Activated CD4-positive, alpha-beta T cell treated with anti-CD3 and anti-CD28 coated beads, Interleukin-2, amount 10 ng/mL, durations not matched to agents 7 days and 5 days (primary cell): ENCODE results near the gene USHBP1. TPM values are rescaled to one million over a fixed set of nuclear protein-coding genes. Genes with fewer than 3 reads are reported as not detected.

Source experiments
- CTCF ChIA-PET: fragments of 350-600 bp; sonication (Branson Sonifier 250); formaldehyde crosslinking; loops from one replicate; lab custom pipeline; 2021; ENCODE audit warnings: antibody characterized with exemption; lab: Charles Lee
- POLR2A ChIA-PET: fragments of 350-600 bp; sonication (Branson Sonifier 250); formaldehyde crosslinking; loops from one replicate; lab custom pipeline; 2021; ENCODE audit warnings: antibody characterized with exemption; lab: Charles Lee
- DNase-seq: peaks from one replicate; pipeline ENCODE4 v3.0.0-alpha.2; 2020
- H3K27ac Mint-ChIP-seq: one replicate; pipeline ENCODE4 v1.8.0; 2021; ENCODE audit warnings: mild to moderate bottlenecking, moderate library complexity, mixed read lengths
- H3K27me3 Mint-ChIP-seq: one replicate; pipeline ENCODE4 v1.8.0; 2021; ENCODE audit warnings: mixed read lengths
- H3K36me3 Mint-ChIP-seq: one replicate; pipeline ENCODE4 v1.8.0; 2021; ENCODE audit warnings: low read depth, mixed read lengths
- H3K4me1 Mint-ChIP-seq: one replicate; pipeline ENCODE4 v1.8.0; 2021; ENCODE audit warnings: mixed read lengths
- H3K4me3 Mint-ChIP-seq: one replicate; pipeline ENCODE4 v1.8.0; 2021; ENCODE audit warnings: mild to moderate bottlenecking, moderate library complexity, mixed read lengths
- H3K9me3 Mint-ChIP-seq: one replicate; pipeline ENCODE4 v1.8.0; 2021; ENCODE audit warnings: mixed read lengths
- total RNA-seq, 2 experiments: library from RNA; stranded (reverse); gene quantifications; one replicate each; pipeline ENCODE4 v1.2.3, GENCODE V29; 2021

The USHBP1 gene
- total RNA-seq, 2 experiments from 2014 or later: 0.27 TPM; not detected in 1

DNA sequence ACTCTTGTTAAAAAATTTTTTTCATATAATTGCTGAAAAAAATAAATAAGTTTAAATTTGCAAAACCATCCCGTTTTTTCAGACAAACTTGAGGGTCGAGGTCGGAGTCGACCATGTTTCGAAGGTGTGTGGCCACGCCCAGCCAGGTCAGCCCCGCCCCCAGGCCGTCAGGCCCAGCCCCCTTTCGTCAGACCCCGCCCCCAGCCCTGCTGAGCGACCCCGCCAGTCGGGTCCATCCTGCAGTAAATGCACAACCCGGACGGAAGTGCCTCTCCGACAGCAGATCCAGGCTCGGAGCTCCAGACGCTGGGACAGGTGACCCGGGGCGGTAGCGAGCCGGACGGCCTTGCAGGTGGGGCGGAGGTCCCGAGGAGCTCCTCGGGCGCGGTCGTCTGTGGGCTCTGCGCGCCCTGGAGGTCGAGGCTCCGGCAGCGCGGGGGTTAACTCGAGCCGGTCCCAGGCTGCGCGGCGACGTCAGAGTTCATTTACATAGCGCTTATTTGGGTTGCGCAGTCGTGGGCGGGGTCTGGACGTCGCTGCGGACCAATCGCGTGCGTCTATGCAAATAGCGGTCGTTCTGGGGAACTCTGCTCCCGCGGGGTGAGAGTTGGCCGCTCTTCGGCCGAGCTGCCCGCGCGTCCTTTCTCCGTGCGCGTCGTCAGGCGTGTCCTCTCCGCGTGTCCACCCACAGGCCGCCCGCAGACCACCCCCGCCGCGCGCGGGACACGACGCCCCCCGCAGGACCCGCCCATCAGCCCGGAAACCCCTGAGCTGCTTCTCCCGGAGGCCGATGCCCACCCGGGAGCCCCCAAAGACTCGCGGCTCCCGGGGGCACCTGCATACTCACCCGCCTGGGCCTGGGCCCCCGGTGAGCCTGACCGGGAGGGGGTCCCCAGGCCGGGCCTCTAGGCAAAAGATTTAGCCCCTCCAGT, 38.3 kb downstream of the USHBP1 start, which contains the start of gene OCEL1:
TSS of gene OCEL1 (plus strand) at position 225 of the 932 bp plus-strand sequence. CDS start at position 247, 22 bp downstream.
- POLR2A ChIA-PET: interaction anchor here (0.6 to 1.4 kb wide), 3 partner anchors 9 to 254 kb away, joined by 3 to 5 read pairs (median 3); no protein-coding TSS in a partner anchor
- peak; percentile 98 for DNase-seq
- H3K27me3 Mint-ChIP-seq: no peaks in the 10 kb centered on the region
- no peaks in the 10 kb centered on the region for H3K9me3 Mint-ChIP-seq
- H3K4me1 Mint-ChIP-seq: peaks cover 8% of the 10 kb centered on the region
- CTCF ChIA-PET: interaction anchor here (0.7 to 2.6 kb wide), 6 partner anchors 9 to 240 kb away, joined by 3 to 13 read pairs (median 4); partner anchors contain the start of gene USE1
- peak within 1 kb of the TSS; percentile 96 for H3K27ac Mint-ChIP-seq
- H3K4me3 Mint-ChIP-seq: peak within 1 kb of the TSS; percentile 80
- H3K36me3 Mint-ChIP-seq: peaks cover 2% of the 10 kb centered on the region

GRCh38 chr19:17225053-17225452, 39.5 kb downstream of the USHBP1 start:
- Mint-ChIP-seq H3K4me3 (peak overlapping the region; percentile 60), H3K36me3 (peaks cover 2% of the 10 kb centered on the region), H3K27ac (peak overlapping the region; percentile 54), H3K27me3 (no peaks in the 10 kb centered on the region), H3K9me3 (no peaks in the 10 kb centered on the region), H3K4me1 (peaks cover 8% of the 10 kb centered on the region)
- CTCF ChIA-PET: interaction anchor here (0.7 to 1.7 kb wide), 2 partner anchors 9 to 1622 kb away, joined by 3 to 5 read pairs; partner anchors contain the start of gene USE1
- no peak for DNase-seq
- POLR2A ChIA-PET: no interaction called here

DNA sequence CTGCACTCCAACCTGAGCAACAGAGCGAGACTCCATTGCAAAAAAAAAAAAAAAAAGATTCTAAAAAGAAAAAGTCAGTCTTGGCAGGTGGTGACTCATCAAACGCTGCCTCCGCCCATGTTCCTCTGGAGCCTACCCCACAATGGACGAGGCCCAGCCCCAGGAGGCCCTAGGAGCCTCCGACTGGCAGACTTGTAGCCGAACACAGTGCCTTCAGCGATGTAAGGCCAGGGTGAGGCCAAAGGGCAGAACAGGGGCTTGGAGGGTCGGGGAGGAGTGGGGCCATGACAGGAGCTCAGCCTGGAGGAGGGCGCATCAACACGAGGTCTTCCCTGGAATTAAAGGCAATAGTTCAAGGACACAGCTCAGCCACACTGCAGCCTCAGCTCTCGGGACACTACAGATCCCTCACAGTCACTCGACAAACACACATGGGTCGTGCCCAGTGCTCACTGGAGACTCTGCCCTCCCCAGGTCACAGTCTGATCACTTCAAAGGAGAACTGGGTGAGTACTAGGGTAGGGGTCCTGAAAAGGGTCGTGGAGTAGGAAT, 44.3 kb downstream of the USHBP1 start:
- H3K4me1 Mint-ChIP-seq: peaks cover 11% of the 10 kb centered on the region
- CTCF ChIA-PET: interaction anchor here (0.6 kb wide), 2 partner anchors 235 to 794 kb away, joined by 3 to 6 read pairs; no protein-coding TSS in a partner anchor
- peaks cover 20% of the 10 kb centered on the region for H3K36me3 Mint-ChIP-seq
- DNase-seq: no peak
- H3K27me3 Mint-ChIP-seq: no peaks in the 10 kb centered on the region
- POLR2A ChIA-PET: no interaction called here
- H3K27ac Mint-ChIP-seq: no peak overlapping the region
- H3K4me3 Mint-ChIP-seq: no peak overlapping the region
- no peaks in the 10 kb centered on the region for H3K9me3 Mint-ChIP-seq

DNA sequence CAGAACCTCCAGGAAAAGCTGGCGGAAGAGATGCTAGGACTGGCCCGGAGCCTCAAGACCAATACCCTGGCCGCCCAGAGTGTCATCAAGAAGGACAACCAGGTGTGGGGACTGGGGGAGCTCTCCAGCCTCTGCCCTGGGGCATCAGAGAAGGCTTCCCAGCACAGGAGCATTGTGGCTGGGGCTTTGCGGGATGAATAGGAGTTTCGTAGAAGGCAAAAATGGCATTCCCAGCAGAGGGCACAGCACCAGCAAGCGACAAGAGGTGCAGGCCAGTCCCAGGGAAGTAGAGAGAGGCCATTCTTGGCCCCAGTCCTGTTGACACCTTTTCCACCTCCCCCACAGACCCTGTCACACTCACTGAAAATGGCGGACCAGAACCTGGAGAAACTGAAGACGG, 45.3 kb downstream of the USHBP1 start:
- POLR2A ChIA-PET: no interaction called here
- Mint-ChIP-seq H3K36me3 (peaks cover 22% of the 10 kb centered on the region), H3K27ac (no peak overlapping the region), H3K27me3 (no peaks in the 10 kb centered on the region), H3K4me1 (peaks cover 20% of the 10 kb centered on the region), H3K4me3 (no peak overlapping the region), H3K9me3 (no peaks in the 10 kb centered on the region)
- CTCF ChIA-PET: interaction anchor here (0.5 to 0.6 kb wide), 3 partner anchors 42 to 355 kb away, joined by 3 read pairs; no protein-coding TSS in a partner anchor
- DNase-seq: no peak

GRCh38 chr19:17216058-17216670, 48.4 kb downstream of the USHBP1 start:
- Mint-ChIP-seq H3K27me3 (no peaks in the 10 kb centered on the region), H3K9me3 (no peaks in the 10 kb centered on the region), H3K27ac (peak overlapping the region; percentile 98), H3K4me3 (peak overlapping the region; percentile 76), H3K36me3 (peaks cover 34% of the 10 kb centered on the region), H3K4me1 (peaks cover 21% of the 10 kb centered on the region)
- POLR2A ChIA-PET: interaction anchor here (1.1 to 1.3 kb wide), 2 partner anchors 10 to 139 kb away, joined by 3 to 5 read pairs; partner anchors contain the start of gene OCEL1
- DNase-seq: no peak
- CTCF ChIA-PET: interaction anchor here (0.7 to 1.7 kb wide), 4 partner anchors 10 to 1145 kb away, joined by 4 to 5 read pairs (median 5); partner anchors contain the start of gene OCEL1

GRCh38 chr19:17215127-17215971, 49.2 kb downstream of the USHBP1 start, which contains the start of gene USE1:
TSS of gene USE1 (plus strand) at chr19:17215357. CDS start at chr19:17215406, 49 bp downstream.
- Mint-ChIP-seq H3K9me3 (no peaks in the 10 kb centered on the region), H3K27me3 (no peaks in the 10 kb centered on the region), H3K36me3 (peaks cover 36% of the 10 kb centered on the region), H3K27ac (peak within 1 kb of the TSS; percentile 98), H3K4me3 (peak within 1 kb of the TSS; percentile 76), H3K4me1 (peaks cover 21% of the 10 kb centered on the region)
- peak; percentile 93 for DNase-seq
- ChIA-PET CTCF (interaction anchor here (0.6 to 1.7 kb wide), 10 partner anchors 10 to 1145 kb away, joined by 3 to 5 read pairs (median 4); partner anchors contain the start of genes DDA1 and OCEL1), POLR2A (interaction anchor here (1.1 to 1.4 kb wide), 3 partner anchors 11 to 138 kb away, joined by 3 to 5 read pairs (median 3); partner anchors contain the start of genes BABAM1 and OCEL1)

DNA sequence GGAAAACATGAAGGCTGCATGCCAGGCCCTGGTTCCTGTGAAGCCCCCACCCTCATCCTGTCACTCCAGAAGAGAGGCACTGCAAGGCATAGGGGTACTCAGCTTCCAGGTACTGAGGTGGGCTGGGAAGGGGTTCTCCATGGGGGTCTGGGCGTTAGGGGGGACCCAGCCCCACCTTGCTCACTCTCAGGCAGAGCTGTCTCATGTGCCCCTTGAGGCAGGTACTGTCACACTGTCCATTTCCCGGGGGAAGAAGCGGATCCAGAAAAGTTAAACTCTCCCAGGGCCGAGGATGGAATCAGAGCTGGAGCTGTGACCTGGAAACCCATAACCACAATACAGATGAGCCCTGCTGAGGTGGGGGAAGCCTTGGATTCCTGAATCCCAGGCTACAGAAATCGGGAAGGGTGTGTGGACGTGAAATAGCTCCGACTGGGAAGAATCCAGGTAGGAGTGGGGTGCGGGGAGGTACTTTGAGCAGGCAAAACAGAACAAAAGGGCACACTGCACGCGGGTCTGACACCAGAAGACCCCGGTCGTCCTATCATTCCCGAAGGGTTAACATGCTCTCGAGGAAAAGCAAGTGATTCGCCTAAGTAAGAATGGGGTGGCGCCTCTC, 49.9 kb downstream of the USHBP1 start:
- Mint-ChIP-seq H3K9me3 (no peaks in the 10 kb centered on the region), H3K27me3 (no peaks in the 10 kb centered on the region), H3K36me3 (peaks cover 38% of the 10 kb centered on the region), H3K4me3 (peak overlapping the region; percentile 76), H3K4me1 (peaks cover 25% of the 10 kb centered on the region), H3K27ac (peak overlapping the region; percentile 98)
- ChIA-PET POLR2A (interaction anchor here (1.1 to 1.4 kb wide), 2 partner anchors 52 to 138 kb away, joined by 3 to 5 read pairs; partner anchors contain the start of gene BABAM1), CTCF (interaction anchor here (0.5 to 1.7 kb wide), 9 partner anchors 9 to 121 kb away, joined by 3 to 5 read pairs (median 3); partner anchors contain the start of gene DDA1)
- no peak for DNase-seq

DNA sequence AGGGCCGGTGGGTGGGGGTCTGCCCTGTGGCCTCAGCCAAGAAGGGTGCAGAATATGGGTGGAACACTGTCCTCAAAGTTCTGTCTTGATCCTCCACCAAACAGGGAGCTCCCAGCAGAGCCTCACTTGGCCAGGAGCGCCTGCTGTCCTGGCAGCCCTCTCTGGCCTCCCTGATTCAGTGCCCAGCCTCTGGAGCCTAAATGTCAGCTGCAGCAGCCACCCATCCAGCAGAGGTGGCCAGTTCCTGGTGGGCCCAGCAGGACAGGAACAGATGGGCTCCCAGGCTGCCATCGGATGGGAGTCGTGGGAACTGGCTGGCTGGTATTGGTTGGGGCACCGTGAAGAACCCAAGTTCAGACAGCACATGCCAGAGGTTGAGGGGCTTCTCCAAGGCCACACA, 51.2 kb downstream of the USHBP1 start:
- no peak for DNase-seq
- no peak overlapping the region for H3K4me3 Mint-ChIP-seq
- no peaks in the 10 kb centered on the region for H3K27me3 Mint-ChIP-seq
- H3K27ac Mint-ChIP-seq: no peak overlapping the region
- POLR2A ChIA-PET: no interaction called here
- H3K9me3 Mint-ChIP-seq: no peaks in the 10 kb centered on the region
- H3K4me1 Mint-ChIP-seq: peaks cover 35% of the 10 kb centered on the region
- peaks cover 43% of the 10 kb centered on the region for H3K36me3 Mint-ChIP-seq
- CTCF ChIA-PET: no interaction called here

DNA sequence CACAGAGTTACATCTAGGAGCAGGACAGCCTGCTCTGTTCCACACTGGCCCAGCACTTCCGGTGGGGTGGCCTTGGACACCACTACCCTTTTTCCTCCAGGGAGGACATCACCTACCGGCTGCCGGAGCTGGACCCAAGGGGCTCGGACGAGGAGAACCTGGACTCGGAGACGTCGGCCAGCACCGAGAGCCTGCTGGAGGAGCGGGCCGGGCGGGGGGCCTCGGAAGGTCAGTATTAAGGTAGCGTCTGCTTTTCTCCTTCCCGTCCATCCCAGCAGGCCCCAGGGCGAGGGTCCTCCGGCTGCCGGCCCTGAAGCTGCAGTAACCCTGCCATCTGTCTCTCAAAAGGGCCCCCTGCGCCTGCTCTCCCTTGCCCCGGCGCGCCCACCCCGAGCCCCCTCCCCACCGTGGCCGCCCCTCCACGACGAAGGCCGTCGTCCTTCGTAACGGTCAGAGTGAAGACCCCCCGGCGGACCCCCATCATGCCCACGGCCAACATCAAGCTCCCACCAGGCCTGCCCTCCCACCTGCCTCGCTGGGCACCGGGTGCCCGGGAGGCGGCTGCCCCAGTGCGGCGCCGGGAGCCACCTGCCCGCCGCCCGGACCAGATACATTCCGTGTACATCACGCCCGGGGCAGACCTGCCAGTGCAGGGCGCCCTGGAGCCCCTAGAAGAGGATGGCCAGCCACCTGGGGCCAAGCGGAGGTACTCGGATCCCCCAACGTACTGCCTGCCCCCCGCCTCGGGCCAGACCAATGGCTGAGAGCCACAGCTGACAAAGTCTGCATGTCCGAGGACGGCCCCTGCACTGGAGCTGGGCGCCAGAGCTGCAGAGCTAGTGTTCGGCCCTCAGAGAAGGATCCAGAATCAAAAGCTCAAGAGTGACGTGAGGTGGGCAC, 52.7 kb downstream of the USHBP1 start:
- no peak overlapping the region for H3K27ac Mint-ChIP-seq
- H3K4me1 Mint-ChIP-seq: peaks cover 35% of the 10 kb centered on the region
- DNase-seq: no peak
- POLR2A ChIA-PET: no interaction called here
- H3K9me3 Mint-ChIP-seq: no peaks in the 10 kb centered on the region
- no peak overlapping the region for H3K4me3 Mint-ChIP-seq
- CTCF ChIA-PET: interaction anchor here (1.4 kb wide), 1 partner anchor 12 kb away, joined by 3 read pairs; no protein-coding TSS in a partner anchor
- H3K36me3 Mint-ChIP-seq: peaks cover 36% of the 10 kb centered on the region
- H3K27me3 Mint-ChIP-seq: no peaks in the 10 kb centered on the region

GRCh38 chr19:17210296-17210695, 54.2 kb downstream of the USHBP1 start:
- peaks cover 25% of the 10 kb centered on the region for H3K4me1 Mint-ChIP-seq
- CTCF ChIA-PET: interaction anchor here (1.4 kb wide), 1 partner anchor 13 kb away, joined by 3 read pairs; no protein-coding TSS in a partner anchor

More at GRCh38 chr19:17210296-17210695, 54.2 kb downstream of the USHBP1 start:
- Mint-ChIP-seq H3K9me3 (no peaks in the 10 kb centered on the region), H3K36me3 (peaks cover 38% of the 10 kb centered on the region), H3K27me3 (no peaks in the 10 kb centered on the region), H3K4me3 (no peak overlapping the region), H3K27ac (no peak overlapping the region)
- DNase-seq: no peak
- POLR2A ChIA-PET: no interaction called here
